Upper lobe of left lung (tissue), 4 donors: ENCODE results near the gene TBC1D1.

Experiments used
- CTCF ChIP-seq, 6 experiments: fragments of 450-650 bp in 4 of 6; fragments of 200-600 bp in 2 of 6; sonication (generic) in 2 of 6; IDR thresholded peaks; one replicate each; pipeline ENCODE4 v1.5.1; 2016 to 2019; ENCODE audit warnings: antibody characterized with exemption in 6 of 6
- EP300 ChIP-seq, 4 donors: sonication (generic); formaldehyde crosslinking; IDR thresholded peaks; one replicate each; pipeline ENCODE4 v1.5.1; 2017; ENCODE audit warnings: antibody characterized with exemption in 4 of 4, control low read depth in 2 of 4
- POLR2A ChIP-seq, 4 donors: fragments of 450-650 bp; IDR thresholded peaks; one replicate each; pipeline ENCODE4 v1.5.1; 2016 to 2017; ENCODE audit warnings: antibody characterized with exemption in 4 of 4, mild to moderate bottlenecking in 2 of 4

GRCh38 chr4:38124961-38125360 lies 234.1 kb downstream of the TBC1D1 start:
- TF ChIP-seq CTCF (IDR thresholded peaks at IDR 0.05) (no peak), POLR2A (IDR thresholded peaks at IDR 0.05) (no peak), EP300 (IDR thresholded peaks at IDR 0.05) (no peak)
